Renal pelvis (tissue), 3 donors: ENCODE data around the gene SHANK1. TPM values are rescaled to one million over a fixed set of nuclear protein-coding genes. Genes with fewer than 3 reads are reported as not detected.

Experiments
- polyA plus RNA-seq, 3 donors: library from polyadenylated mRNA; unstranded; fragments of 120-200 nt; gene quantifications; one replicate each; pipeline ENCODE4 v1.2.1, GENCODE V29; 2013; ENCODE audit not compliant: insufficient read length in 3 of 3

Gene SHANK1
- polyA plus RNA-seq, 3 donors = 4.9 to 7.6 (median 6.5) TPM

Other genes with a start within 250 kb of the SHANK1 start
- 100 to 1,000 TPM; 128 to 186 (median 173) TPM for gene EMC10, start 243.3 kb downstream of the SHANK1 start, polyA plus RNA-seq
- gene GARIN5A, start 243.0 kb downstream of the SHANK1 start, polyA plus RNA-seq = 10 to 100 TPM in 2 of 3 donors, 1 to 10 TPM in 1; 7.9 to 10.7 (median 10.0) TPM
- 10 to 100 TPM; 12.9 to 15.1 (median 14.1) TPM for gene JOSD2, start 208.6 kb downstream of the SHANK1 start, polyA plus RNA-seq
- 10 to 100 TPM; 11.5 to 15.1 (median 14.4) TPM for gene ASPDH, start 205.9 kb downstream of the SHANK1 start, polyA plus RNA-seq
- 10 to 100 TPM; 19.6 to 27.6 (median 22.7) TPM for gene LRRC4B, start 151.4 kb downstream of the SHANK1 start, polyA plus RNA-seq
- 1 to 10 TPM in 1 of 3 donors, under 1 TPM in 2; 0.87 to 1.2 (median 0.90) TPM for gene SYT3, start 79.9 kb downstream of the SHANK1 start, polyA plus RNA-seq
- 1 to 10 TPM; 3.1 to 6.7 (median 4.4) TPM for gene C19orf81, start 70.4 kb downstream of the SHANK1 start, polyA plus RNA-seq
- gene CLEC11A, start 3.6 kb upstream of the SHANK1 start, polyA plus RNA-seq = 10 to 100 TPM; 28.1 to 40.3 (median 30.4) TPM
- not detected for gene GPR32, start 50.7 kb upstream of the SHANK1 start, polyA plus RNA-seq
- gene ACP4, start 70.6 kb upstream of the SHANK1 start, polyA plus RNA-seq = under 1 TPM in 1 of 3 donors, not detected in 2; 0.09 TPM
- gene KLK1, start 104.0 kb upstream of the SHANK1 start, polyA plus RNA-seq = 1 to 10 TPM; 1.2 to 1.7 (median 1.3) TPM
- not detected for gene KLK15, start 113.8 kb upstream of the SHANK1 start, polyA plus RNA-seq
- gene KLK3, start 135.1 kb upstream of the SHANK1 start, polyA plus RNA-seq = under 1 TPM; 0.47 to 0.58 (median 0.51) TPM
- gene KLK2, start 153.6 kb upstream of the SHANK1 start, polyA plus RNA-seq = under 1 TPM in 2 of 3 donors, not detected in 1; 0.21 to 0.34 TPM
- under 1 TPM in 1 of 3 donors, not detected in 2; 0.06 TPM for gene KLK4, start 191.6 kb upstream of the SHANK1 start, polyA plus RNA-seq
- 1 to 10 TPM; 1.6 to 1.9 (median 1.9) TPM for gene KLK5, start 233.2 kb upstream of the SHANK1 start, polyA plus RNA-seq
- 10 to 100 TPM; 37.7 to 40.8 (median 37.7) TPM for gene KLK6, start 249.8 kb upstream of the SHANK1 start, polyA plus RNA-seq